GM23338 (cell line): ENCODE measurements around the gene ABCC6.

ENCODE experiments used
- CTCF ChIP-seq, 2 experiments: fragments of 200-600 bp in 1 of 2; sonication (generic) in 1 of 2; conservative IDR thresholded peaks; 2 replicates each; pipeline versions ENCODE4 v1.5.1 to v1.6.1; 2016 to 2017; ENCODE audit warnings: antibody characterized with exemption in 2 of 2, low read depth in 2 of 2, mild to moderate bottlenecking in 2 of 2, moderate library complexity in 1 of 2
- EZH2 ChIP-seq: fragments of 200-600 bp; sonication (generic); IDR thresholded peaks from one replicate; pipeline ENCODE4 v1.8.0; 2017; ENCODE audit warnings: antibody characterized with exemption, mild to moderate bottlenecking, low read depth; ENCODE audit not compliant: unreplicated experiment
- POLR2AphosphoS5 ChIP-seq: IDR thresholded peaks from 2 replicates; pipeline ENCODE4 v1.6.1; 2016; ENCODE audit warnings: antibody characterized with exemption, low read depth

GRCh38 chr16:16191493-16192167, 31.7 kb downstream of the ABCC6 start:
- TF ChIP-seq CTCF (conservative IDR thresholded peaks at IDR 0.05; ENCODE audit: low read depth in 2 of 2) (no peak), EZH2 (no peak), POLR2AphosphoS5 (no peak)
